Stimulated activated CD4-positive, alpha-beta T cell treated with anti-CD3 and anti-CD28 coated beads, Interleukin-12 subunit alpha, Interleukin-12 subunit beta, amount 100 ng/mL, for 24 hours (primary cell): ENCODE data around the gene PLOD1.
A peak's percentile ranks its signal among the peaks of the same experiment; 100 is the strongest.

Experiments
- DNase-seq, 2 experiments: peaks; one replicate each; pipeline ENCODE4 v3.0.0-alpha.2; 2020; ENCODE audit warnings: low read depth in 2 of 2

The PLOD1 gene

DNA sequence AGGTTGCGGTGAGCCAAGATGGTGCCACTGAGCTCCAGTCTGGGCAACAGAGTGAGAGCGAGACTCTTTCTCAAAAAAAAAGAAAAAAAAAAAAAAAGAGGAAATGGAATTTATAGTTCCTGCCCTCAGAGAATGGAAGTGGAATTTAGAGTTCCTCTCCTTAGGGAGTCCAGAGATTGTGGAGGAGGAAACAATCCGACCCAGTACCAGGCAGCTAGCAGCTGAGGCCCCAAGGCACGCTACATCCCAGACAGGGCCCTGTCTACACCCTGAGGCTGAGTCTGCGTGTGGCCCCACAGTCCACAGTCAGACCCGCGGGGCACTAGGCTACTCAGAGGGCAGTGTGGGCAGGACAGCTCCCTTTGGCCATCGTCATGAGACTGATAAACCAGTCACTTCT, 43.8 kb downstream of the PLOD1 start:
- DNase-seq: no peak

DNA sequence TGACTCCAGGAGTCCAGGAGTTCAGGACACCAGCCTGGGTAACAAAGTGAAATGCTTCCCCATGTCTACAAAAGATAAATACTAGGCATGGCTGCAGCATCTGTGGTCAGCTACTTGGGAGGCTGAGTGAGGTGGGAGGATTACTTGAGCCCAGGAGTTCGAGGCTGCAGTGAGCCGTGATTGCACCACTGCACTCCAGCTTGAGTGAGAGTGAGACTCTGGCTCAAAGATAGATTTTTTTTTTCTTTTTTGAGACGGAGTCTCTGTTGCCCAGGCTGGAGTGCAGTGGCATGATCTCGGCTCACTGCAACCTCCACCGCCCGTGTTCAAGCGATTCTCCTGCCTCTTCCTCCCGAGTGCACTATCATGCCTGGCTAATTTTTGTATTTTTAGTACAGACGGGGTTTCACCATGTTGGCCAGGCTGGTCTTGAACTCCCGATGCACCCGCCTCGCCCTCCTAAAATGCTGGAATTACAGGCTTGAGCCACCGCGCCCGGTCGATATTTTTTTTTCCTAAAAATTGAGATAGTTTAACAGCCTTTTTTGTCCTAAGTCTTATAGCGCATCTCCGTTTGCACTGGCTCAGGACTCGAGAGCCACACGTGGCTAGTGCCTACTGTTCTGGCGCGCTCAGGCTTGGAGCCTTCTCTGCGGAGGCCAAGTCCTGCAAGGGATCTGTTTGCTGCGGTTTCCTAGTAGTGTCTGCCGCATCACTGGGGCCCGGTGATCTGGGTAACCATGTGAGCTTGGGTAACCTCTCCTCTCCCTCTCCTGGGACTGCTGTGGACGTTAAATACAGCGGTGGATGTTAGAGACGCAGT, 44.7 kb downstream of the PLOD1 start:
- no peak for DNase-seq

DNA sequence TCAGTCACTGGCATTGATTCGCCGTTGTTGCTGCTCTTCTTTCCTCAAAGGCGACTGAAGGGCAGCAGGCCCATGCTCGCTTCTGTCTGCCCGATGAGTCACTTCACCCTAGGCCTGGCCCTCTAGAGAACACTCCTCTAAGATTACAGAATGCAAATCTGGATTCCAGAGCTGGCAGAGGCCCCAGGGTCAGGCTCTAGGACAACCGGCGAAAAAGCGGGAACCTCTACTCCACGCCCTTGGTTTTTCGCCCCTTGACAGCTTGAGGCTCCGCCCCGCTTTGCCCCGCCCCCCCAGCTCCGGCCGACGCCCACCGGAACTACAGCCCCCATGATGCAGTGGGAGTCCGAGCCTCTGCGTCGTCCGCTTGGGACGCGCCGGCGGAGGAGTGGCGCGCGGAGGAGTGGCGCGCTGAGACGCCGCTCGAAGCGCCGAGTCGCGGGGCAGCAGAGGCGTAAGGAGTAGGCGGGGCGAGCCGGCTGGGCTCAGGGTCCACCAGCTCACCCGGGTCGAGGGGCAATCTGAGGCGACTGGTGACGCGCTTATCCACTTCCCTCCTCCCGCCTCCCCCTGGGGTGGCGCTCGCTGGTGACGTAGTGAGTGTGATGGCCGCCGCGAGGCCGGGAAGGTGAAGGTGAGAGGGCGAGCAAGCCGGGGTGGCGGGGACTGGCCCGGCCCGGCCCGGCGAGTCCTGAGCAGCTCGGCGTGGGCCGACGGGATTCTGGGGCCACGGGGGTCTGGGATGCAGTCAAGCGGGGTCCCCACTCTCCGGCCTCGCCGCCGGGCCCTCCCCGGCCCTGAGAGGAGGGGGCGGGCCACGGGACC, 45.5 kb downstream of the PLOD1 start, which contains the start of gene MFN2:
TSS of gene MFN2 (plus strand) at position 594 of the 825 bp plus-strand sequence. CDS start 8,725 bp downstream, outside the sequence.
- peak; percentile 87 to 91 for DNase-seq

DNA sequence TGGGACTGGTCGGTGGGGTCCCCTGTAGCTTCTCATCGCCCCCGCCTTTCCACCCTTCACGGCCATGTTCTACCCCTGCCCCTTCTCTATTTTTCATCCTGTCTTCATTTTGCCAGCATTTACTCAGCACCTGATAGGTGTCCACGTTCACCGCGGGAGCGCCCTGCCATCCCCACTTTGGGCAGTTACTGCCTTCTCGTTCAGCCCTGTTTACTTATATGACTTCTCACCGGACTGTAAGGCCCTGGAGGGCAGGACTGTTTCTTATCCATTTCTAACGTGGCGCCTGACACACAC, 46.1 kb downstream of the PLOD1 start:
- DNase-seq: peak in 1 of 2 experiments; percentile 5

DNA sequence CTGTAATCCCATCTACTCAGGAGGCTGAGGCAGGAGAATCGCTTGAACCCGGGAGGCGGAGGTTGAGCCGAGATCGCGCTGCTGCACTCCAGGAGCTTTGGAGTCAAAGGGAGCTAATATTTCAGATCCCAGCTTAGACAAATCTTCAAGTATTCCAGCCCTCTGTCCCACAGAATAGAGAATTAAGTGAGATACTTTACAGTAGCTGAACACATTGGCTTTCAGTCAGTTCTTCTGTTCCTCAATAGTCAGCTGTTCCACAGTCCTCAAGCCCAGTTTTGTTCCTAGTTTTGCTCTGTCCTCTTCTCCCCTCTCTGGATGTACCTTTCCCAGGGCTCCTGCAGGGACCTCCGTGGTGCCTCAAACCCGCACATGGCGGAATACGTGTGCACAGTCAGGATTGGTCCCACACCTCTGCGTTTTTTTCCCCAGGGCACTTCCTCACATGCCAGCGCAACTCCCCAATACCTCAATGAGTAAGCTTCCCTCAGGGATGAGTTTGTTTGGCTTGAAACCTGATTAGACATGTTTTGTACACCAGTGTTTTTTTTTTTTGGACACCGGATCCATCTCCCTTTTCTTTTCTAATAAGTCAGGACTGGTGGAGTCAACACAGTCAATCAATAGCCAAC, 47.0 kb downstream of the PLOD1 start:
- no peak for DNase-seq

DNA sequence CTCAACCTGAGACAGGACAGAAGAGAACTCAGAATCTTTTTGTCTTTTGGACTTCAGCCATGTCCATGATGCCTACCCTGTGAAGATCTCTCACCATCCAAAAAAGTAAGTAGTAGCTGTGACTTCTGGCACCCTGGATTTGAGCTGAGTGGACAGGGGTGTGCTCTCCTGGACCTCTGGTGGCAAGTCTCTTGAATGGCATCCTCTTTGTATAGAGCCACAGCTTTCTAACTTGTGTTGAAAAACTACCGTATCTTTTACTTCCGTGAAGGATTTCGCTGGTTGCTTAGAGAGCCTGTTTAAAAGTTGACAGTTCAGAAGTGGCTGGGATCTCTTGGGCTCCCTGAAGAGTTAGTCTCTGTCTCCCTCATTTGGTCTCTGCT, 47.5 kb downstream of the PLOD1 start:
- DNase-seq: no peak

DNA sequence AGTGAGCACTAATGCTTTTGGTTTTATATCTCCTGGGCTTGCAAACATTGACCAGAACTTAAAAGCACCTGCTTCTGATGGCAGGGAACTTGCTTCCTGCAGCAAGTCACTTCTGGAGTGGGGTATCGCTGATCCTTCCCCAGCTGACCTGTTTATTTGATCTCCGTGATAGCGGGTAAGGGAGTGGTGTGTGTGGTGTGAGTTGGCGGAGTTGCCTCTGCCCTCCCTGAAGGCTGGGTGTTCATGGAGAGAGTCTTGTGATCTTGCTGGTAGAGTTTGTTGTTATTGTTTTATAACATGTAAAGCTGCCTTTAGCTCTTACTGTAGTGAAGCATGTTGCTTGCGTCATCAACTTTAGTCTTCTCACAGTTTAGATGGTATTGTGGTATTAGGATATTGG, 49.6 kb downstream of the PLOD1 start:
- DNase-seq: no peak

DNA sequence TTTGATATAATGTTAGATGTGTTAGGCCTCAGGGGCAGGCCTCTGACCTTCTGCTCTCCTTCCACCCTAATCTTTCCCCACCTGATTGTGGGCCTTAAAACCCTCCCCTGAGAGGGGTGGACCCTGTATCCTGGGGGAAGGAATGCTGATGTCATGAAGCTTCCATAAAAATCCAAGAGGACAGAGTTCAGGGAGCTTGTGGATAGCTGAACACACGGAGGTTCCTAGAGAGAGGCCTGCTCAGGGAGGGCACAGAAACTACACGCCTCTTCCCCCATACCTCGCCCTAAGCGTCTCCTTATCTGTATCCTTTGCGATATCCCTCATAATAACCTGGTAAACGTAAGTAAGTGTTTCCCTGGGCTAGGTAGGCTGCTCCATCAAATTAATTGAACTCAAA, 50.1 kb downstream of the PLOD1 start:
- DNase-seq: no peak

DNA sequence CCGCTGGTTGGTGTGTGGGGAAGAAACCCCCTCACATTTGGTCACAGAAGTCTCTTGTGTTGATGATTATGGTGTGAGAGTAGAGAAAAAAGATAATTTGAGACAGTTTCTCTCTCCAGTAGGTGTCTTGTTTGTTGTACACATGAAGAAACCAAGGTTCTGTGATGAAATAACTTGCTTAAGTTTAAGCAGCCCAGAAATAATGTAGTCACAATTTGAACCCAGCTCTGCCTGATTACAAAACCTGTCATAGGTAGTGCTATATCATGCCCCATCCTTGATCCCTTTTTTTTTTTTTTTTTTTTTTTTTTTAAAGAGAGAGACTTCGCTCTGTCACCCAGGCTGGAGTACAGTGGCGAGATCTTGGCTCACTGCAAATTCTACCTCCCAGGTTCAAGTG, 50.7 kb downstream of the PLOD1 start:
- DNase-seq: no peak

DNA sequence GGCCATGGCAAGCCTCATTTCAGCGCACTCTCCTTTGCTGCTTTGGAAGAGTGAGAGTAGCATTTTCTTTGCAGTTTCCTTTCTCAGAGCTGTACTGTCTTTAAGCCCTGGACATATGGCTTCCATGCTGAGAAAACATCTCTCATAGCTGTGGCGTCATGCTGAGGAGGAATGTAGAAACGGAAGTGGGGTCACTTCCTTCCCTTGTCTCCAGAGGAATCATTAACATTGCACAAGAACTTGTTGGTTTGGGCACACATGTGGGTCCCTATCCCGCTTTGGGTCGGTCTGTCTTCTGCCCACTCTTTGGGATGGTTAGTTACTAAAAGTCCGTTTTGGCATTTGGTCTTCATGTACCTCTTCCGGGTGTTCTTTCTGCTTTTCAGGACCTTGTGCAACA, 51.3 kb downstream of the PLOD1 start:
- DNase-seq: no peak

DNA sequence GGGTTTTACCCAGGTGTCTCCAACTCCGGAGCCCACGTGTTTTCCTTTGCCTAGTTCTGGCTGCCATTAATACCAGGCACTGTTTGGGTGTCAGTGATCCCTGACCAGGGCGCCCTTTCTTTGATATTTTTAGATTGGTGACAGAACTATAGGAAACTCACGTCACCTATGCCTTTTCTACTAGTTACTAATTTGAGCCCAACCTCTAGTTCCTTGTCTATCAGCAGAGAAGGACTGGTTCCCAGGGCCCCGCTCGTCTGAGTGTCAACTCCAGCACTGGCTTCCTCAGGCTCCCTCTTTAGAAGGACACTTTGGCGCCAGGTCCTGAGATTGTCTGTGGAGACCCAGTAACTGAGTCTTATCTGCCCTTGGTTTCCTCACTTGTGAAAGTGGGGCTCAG, 55.2 kb downstream of the PLOD1 start:
- no peak for DNase-seq

DNA sequence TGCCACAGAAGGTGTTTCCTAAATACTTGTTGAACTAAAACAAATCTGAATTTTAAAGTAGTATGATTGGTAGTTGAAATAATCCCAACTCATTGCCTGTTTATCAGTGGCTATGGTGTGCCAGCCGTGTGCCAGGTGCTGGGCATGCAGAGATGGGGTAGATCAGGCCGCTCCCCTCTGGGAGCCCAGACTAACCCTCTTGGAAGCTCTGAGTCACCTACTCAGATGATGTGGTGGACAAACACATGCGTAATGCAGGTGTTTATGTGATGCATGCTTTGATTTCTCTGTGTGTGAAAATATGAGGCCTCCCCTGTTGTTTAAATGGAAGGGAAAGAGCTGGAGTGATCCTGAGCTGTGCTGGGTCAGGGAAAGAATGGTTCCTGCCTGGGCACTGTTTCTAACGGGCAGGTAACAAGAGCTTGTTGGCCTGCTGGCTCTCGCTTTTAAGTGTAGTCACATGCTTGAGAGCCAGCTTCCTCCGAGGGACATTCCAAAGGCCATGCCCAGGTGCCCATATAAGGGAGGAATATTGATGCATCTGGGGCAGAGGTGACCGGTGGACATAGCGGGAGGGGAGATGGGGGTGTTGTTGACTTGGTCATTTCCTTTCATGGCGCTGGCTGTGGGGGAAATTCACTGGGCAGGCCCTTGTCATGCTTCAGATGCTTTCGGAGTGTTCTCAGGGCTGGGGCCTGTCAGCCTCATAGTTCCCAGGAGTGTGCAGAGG, 56.0 kb downstream of the PLOD1 start:
- no peak for DNase-seq

DNA sequence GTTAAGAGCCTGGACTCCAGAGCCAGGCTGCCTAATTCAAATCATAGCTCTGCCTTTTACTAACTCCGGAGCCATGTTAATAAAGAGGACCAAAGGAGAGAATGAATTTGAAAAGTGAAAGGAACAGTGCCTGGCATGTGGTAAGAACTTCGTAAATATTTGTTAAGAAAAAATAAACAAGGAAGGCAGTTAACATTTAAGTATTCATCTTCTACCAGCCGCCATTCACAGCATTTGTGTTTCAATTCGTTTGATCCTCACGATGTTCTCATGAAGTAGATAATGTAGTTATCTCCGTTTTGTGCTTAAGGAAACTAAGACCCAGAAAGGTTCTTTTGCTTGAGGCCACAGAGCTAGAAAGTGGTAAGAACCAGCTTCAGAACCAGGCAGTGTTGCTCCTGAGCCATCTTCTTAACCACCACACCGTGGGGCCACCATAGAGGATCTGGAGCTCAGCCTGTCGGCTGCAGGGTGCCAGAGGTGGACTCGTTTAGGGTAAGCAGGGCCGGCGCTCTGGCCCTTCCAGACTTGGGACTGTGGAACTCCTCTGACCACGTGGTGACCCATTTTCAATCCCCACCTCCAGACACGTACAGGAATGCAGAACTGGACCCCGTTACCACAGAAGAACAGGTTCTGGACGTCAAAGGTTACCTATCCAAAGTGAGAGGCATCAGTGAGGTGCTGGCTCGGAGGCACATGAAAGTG, 57.6 kb downstream of the PLOD1 start:
- DNase-seq: no peak

DNA sequence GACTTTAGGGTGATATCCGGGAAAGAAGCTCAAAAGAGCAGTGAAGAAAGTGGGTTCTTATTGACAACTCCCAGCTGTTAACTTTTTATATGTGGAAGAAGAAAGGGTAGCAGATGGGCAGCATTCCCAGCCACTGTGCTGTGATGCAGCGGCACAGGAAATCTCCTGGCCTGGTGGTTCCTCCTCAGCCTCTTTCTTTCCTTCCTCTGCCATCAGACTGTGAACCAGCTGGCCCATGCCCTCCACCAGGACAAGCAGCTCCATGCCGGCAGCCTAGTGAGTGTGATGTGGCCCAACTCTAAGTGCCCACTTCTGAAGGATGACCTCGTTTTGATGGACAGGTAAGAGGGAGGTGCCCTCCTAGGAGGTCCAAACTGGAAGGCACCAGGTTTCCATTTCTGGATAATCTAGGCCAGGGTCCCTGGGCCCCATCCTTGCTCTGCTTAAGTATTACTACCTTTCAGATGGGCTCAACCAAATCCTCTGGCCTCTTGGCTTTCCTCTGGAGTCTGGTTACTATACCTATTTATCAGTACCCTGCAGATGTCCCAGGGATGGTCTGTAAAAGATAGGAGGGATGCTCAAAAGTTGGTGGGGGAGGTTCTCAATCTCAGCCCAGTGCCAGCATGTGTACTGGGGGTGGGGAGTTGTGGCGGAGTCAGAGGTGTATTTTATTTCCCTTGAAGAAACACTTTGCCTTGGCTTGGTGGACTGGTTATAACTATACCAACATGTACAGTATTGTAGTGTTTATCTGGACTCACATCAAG, 62.7 kb downstream of the PLOD1 start:
- no peak for DNase-seq

DNA sequence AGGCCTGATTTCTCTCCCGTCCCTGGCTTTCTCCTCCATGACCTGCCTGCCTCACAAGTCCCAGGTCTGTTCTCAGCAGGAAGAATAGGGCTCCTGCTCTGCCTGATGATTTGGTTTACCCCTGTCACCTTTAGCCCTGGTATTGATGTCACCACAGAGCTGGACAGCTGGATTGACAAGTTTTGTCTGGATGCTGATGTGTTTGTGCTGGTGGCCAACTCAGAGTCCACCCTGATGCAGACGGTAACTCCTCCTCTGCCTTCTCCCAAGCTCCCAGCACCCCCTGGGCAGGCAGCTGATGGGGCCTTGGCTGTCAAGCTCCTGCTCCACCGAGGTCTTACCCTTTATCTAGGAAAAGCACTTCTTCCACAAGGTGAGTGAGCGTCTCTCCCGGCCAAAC, 64.1 kb downstream of the PLOD1 start:
- no peak for DNase-seq

DNA sequence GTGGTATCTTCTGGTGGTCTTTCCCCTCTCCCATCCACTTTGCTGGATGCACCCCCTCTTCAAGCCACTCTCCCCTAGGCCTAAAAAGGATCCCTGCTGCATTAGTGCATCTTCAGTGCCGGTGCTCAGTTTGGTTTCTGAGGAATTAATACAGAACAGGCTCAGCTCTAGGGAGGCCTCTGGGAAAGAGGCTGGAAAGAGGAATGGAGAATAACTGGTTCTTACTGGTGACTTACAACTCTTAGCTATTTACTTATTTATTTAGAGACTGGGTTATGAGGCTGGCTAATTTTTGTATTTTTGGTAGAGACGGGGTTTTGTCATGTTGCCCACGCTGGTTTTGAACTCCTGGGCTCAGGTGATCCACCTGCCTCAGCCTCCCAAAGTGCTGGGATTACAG, 64.7 kb downstream of the PLOD1 start:
- no peak for DNase-seq

DNA sequence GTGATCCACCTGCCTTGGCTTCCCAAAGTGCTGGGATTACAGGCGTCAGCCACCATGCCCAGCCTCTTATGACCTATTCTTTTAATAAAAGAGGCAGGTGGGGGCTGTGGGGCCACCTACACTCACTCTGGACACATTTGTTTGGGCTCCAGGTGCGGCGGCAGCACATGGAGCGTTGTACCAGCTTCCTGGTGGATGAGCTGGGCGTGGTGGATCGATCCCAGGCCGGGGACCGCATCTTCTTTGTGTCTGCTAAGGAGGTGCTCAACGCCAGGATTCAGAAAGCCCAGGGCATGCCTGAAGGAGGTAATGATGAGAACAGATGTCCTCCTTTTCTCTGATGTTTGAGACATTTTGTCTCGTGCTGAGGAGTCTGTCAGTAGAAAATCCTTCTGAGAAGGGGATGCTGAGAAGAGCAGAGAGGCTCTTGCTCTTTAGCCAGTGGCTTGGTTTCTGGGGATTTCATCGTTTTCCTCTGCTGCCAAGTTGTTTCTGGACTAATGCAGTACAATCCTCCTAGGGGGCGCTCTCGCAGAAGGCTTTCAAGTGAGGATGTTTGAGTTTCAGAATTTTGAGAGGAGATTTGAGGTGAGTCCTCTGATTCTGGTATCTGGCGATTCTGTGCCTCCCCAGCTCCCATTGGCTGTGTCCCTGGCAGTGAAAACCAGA, 66.9 kb downstream of the PLOD1 start:
- DNase-seq: peak in 1 of 2 experiments; percentile 45

DNA sequence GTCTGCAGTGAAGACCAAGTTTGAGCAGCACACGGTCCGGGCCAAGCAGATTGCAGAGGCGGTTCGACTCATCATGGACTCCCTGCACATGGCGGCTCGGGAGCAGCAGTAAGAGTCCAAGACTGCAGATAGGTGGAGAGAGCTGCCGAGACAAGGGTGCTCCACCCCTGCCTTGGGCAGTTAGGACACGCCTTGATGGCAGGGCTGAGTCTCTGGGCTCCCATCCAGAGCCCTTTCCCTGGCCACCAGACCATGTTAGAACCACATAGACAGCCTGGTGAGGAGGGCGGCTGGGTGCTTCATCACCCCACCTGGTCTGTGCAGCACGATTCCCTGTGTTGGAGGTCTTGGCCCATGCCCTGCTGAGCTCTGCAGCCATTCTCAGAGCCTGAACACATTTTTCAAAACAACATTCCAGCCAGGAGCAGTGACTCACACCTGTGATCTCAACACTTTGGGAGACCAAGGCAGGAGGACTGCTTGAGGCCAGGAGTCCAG, 67.5 kb downstream of the PLOD1 start:
- no peak for DNase-seq

DNA sequence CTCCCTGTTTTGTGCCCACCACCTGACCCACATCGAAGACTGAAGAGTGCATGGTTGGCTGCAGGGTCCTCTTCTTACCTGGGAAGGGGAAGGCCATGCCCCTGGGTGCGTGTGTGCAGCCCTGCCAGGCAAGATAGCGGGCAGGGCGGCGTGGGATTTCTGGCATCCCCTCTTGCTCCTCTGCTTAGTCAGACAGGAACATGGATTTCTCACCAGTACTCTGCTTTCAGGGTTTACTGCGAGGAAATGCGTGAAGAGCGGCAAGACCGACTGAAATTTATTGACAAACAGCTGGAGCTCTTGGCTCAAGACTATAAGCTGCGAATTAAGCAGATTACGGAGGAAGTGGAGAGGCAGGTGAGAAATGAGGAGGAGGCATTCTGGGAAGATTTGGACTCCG, 69.2 kb downstream of the PLOD1 start:
- no peak for DNase-seq
